Measurements from ENCODE around the gene PCDHGA6.
A peak's percentile ranks its signal among the peaks of the same experiment; 100 is the strongest.
"Not testable (repeated sequence)": the region's sequence is repeated elsewhere in the genome, so short reads cannot be mapped to it uniquely, and the experiment has no call there.

Gene PCDHGA6

DNA sequence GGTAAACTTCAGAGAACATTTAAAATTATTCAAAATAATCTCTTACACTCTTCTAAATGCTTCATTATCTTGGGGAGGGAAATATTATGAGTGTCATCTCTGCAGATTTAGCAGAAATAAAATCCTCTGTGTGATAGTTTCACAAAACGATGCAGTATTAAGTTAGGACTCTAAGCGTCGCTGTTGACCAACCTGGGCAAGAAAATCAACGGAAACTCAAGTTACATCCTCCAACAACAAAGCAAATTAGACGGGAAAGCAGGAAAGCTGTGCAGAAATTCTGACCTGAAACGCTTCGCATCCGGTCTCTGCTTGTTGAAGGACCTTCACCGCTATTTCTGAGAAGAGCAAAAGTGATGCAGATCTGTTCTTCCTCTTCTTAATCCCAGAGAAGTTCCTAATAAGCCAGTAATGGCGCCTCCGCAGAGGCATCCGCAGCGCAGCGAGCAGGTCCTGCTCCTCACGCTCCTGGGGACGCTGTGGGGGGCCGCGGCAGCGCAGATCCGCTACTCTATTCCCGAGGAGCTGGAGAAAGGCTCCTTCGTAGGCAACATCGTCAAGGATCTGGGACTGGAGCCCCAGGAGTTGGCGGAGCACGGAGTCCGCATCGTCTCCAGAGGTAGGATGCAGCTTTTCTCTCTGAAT is at the start of gene PCDHGA6:
Gene PCDHGA6, plus strand, starts transcription at position 219 of the 645 bp plus-strand sequence. Its CDS starts 193 bp downstream, at position 412.
- TF ChIP-seq, protein P1, sequence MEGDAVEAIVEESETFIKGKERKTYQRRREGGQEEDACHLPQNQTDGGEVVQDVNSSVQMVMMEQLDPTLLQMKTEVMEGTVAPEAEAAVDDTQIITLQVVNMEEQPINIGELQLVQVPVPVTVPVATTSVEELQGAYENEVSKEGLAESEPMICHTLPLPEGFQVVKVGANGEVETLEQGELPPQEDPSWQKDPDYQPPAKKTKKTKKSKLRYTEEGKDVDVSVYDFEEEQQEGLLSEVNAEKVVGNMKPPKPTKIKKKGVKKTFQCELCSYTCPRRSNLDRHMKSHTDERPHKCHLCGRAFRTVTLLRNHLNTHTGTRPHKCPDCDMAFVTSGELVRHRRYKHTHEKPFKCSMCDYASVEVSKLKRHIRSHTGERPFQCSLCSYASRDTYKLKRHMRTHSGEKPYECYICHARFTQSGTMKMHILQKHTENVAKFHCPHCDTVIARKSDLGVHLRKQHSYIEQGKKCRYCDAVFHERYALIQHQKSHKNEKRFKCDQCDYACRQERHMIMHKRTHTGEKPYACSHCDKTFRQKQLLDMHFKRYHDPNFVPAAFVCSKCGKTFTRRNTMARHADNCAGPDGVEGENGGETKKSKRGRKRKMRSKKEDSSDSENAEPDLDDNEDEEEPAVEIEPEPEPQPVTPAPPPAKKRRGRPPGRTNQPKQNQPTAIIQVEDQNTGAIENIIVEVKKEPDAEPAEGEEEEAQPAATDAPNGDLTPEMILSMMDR (IDR thresholded peaks at IDR 0.05; ENCODE audit: insufficient read depth, low read depth, low read length, missing control alignments), result peak; percentile 28
- no peak within 1 kb of the TSS for H3K4me3 ChIP-seq (ENCODE audit: low read depth, low read length)
- DNase-seq (ENCODE audit: low read depth), result no peak

DNA sequence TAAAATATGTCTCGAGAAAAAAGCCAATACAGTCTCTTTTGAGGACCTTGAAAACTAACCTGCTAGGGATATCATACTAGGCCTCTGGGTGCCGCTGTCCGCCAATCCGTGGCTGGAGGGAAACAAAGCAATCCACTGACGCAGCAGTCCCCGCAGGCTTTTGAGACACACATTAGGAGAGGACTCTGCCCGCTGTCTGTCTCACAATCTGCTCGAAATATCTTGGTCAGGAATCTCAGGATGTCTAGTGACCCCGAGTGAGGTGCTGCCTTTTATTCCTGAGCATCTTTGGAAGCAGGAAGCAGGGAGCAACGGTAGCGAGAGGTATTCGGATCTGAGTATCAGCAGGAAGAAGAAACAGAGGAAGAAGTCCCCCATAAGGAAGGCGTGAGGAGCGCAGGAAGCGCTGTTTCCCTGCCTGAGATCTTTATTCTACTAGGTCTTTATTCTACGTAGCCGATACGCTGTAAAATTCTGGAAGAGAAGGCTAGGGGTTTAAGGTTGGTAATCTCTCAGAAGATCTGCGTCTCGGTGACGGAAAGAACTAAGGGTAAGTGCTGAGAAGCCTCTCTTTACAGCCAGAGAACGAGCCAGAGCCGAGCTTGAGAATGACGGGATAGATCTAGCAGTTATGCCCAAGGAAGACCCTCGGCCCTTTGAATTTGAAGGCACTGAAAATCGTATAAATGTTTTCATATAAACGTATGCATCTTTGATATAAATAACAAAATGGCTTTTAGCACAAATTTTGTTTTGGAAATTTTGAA is 47.4 kb upstream of the PCDHGA6 start:
- H3K4me3 ChIP-seq (ENCODE audit: low read depth, low read length), result peak overlapping the region; percentile 68
- TF ChIP-seq, protein P1 (IDR thresholded peaks at IDR 0.05; ENCODE audit: insufficient read depth, low read depth, low read length, missing control alignments), result peak; percentile 57
- peak; percentile 79 for DNase-seq (ENCODE audit: low read depth)

DNA sequence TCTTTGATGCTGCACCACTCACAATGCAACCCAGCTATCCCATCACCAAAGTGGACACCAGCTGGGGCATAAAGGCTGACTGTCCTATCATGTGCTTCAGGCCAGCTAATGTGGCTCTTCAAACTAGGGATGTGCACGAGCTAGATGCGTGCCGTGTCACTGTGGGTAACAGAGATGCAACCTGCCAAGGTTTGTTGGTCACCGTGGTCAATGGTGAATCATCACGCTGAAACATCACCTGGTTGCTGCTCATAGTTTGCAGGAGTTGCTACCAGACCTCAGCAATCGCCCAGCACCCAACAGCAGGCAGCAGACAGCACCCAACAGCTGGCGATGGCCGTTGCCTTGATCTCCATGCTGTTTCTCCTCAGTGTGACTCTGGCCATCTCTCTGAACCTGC is 45.5 kb upstream of the PCDHGA6 start:
- TF ChIP-seq, protein P1 (IDR thresholded peaks at IDR 0.05; ENCODE audit: insufficient read depth, low read depth, low read length, missing control alignments), result no peak
- no peak overlapping the region for H3K4me3 ChIP-seq (ENCODE audit: low read depth, low read length)

DNA sequence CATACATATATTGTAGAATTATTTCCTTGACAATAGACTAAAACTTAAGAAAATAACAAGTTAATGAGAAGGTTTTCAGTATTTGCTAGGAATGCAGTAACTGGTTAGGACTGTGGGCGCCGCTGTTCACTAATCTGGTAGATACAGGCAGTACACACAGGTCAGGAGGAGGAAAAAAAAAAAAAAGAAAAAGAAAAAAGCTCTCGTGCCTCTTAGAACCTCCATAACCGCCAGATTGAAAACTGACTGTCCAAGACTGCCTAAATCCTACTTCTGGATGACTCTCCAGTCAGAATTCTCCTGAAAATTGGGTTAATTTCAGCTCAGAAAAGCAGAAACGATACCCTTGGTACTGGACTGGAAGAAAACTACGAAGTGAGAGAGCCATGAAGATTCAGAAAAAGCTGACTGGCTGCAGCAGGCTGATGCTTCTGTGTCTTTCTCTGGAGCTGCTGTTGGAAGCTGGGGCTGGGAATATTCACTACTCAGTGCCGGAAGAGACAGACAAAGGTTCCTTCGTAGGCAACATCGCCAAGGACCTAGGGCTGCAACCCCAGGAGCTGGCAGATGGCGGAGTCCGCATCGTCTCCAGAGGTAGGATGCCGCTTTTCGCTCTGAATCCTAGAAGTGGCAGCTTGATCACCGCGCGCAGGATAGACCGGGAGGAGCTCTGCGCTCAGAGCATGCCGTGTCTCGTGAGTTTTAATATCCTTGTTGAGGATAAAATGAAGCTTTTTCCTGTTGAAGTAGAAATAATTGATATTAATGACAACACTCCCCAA is 43.2 kb upstream of the PCDHGA6 start, which contains the start of gene PCDHGA1:
Gene PCDHGA1, plus strand, starts transcription at position 216 of the 782 bp plus-strand sequence.
- DNase-seq (ENCODE audit: low read depth), result peak; percentile 69
- TF ChIP-seq, protein P1 (IDR thresholded peaks at IDR 0.05; ENCODE audit: insufficient read depth, low read depth, low read length, missing control alignments), result peak; percentile 55
- peak within 1 kb of the TSS; percentile 38 for H3K4me3 ChIP-seq (ENCODE audit: low read depth, low read length)

More for the DNA sequence above, 45.5 kb upstream of the PCDHGA6 start:
- DNase-seq (ENCODE audit: low read depth), result no peak

DNA sequence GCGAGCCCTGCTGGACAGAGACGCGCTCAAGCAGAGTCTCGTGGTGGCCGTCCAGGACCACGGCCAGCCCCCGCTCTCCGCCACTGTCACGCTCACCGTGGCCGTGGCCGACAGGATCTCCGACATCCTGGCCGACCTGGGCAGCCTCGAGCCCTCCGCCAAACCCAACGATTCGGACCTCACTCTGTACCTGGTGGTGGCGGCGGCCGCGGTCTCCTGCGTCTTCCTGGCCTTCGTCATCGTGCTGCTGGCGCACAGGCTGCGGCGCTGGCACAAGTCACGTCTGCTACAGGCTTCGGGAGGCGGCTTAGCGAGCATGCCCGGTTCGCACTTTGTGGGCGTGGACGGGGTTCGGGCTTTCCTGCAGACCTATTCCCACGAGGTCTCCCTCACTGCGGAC is 41.1 kb upstream of the PCDHGA6 start:
- not testable (repeated sequence) for DNase-seq (ENCODE audit: low read depth); H3K4me3 ChIP-seq (ENCODE audit: low read depth, low read length)

DNA sequence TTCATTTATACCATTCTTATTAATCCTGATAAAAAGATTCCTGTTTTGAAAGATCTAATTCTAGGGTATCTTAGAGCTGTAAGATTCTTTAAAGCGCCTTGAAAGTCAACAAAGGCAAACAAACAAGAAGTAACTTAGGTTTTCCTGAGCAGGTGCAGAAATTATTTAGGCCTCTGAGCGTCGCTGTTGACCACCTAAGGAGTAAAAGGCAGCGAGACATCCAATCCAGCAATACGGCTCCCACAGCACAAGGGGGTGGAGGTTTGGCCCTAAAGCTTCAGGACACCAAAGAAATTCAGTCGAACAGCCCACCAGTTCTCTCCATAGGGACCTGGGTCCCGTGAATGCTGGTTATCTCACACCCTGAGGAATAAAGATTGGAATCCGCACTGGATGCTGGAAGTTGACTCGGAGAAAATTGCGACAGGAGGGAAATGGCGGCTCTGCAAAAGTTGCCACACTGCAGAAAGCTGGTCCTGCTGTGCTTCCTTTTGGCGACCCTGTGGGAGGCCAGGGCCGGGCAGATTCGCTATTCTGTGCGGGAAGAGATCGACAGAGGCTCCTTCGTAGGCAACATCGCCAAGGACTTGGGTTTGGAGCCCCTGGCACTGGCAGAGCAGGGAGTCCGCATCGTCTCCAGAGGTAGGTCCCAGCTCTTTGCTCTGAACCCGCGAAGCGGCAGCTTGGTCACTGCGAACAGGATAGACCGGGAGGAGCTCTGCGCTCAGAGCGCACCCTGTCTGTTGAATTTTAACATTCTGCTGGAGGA is 35.0 kb upstream of the PCDHGA6 start, which contains the start of gene PCDHGA2:
Gene PCDHGA2, plus strand, starts transcription at position 223 of the 769 bp plus-strand sequence.
- no peak within 1 kb of the TSS for H3K4me3 ChIP-seq (ENCODE audit: low read depth, low read length)
- TF ChIP-seq, protein P1 (IDR thresholded peaks at IDR 0.05; ENCODE audit: insufficient read depth, low read depth, low read length, missing control alignments), result peak; percentile 23
- peak; percentile 53 for DNase-seq (ENCODE audit: low read depth)

DNA sequence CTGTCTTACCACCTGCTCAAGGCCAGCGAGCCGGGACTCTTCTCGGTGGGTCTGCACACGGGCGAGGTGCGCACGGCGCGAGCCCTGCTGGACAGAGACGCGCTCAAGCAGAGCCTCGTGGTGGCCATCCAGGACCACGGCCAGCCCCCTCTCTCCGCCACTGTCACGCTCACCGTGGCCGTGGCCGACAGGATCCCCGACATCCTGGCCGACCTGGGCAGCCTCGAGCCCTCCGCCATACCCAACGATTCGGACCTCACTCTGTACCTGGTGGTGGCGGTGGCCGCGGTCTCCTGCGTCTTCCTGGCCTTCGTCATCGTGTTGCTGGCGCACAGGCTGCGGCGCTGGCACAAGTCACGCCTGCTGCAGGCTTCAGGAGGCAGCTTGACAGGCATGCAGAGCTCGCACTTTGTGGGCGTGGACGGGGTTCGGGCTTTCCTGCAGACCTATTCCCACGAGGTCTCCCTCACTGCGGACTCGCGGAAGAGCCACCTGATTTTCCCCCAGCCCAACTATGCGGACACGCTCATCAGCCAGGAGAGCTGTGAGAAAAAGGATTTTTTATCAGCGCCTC is 32.8 kb upstream of the PCDHGA6 start:
- not testable (repeated sequence) for H3K4me3 ChIP-seq (ENCODE audit: low read depth, low read length); DNase-seq (ENCODE audit: low read depth)

All from GM12865 (cell line).